Inferior parietal cortex (tissue), 1 donor: ENCODE data around the gene TM4SF20.

Experiments
- DNase-seq: peaks from one replicate; pipeline ENCODE4 v3.0.0-alpha.2; 2016; ENCODE audit errors: extremely low spot score

The TM4SF20 gene

GRCh38 chr2:227379095-227379494 is at the start of gene TM4SF20:
TM4SF20 (minus strand) TSS chr2:227379306; CDS start chr2:227379268, 38 bp downstream.
- no peak for DNase-seq

GRCh38 chr2:227428731-227429285 is 49.7 kb upstream of the TM4SF20 start:
- no peak for DNase-seq

GRCh38 chr2:227423656-227424499 is 44.8 kb upstream of the TM4SF20 start:
- no peak for DNase-seq

GRCh38 chr2:227420087-227421052 is 41.3 kb upstream of the TM4SF20 start:
- no peak for DNase-seq

- peak; percentile 32 for DNase-seq
Observed at GRCh38 chr2:227416701-227417100, 37.6 kb upstream of the TM4SF20 start.

- DNase-seq, result peak; percentile 39
Observed at GRCh38 chr2:227415538-227416424, 36.7 kb upstream of the TM4SF20 start.

GRCh38 chr2:227414846-227415245 is 35.7 kb upstream of the TM4SF20 start:
- DNase-seq, result no peak

- no peak for DNase-seq
Observed at GRCh38 chr2:227413371-227413770, 34.3 kb upstream of the TM4SF20 start.

- no peak for DNase-seq
Observed at GRCh38 chr2:227412877-227413276, 33.8 kb upstream of the TM4SF20 start.

- DNase-seq, result no peak
Observed at GRCh38 chr2:227411990-227412350, 32.9 kb upstream of the TM4SF20 start.

GRCh38 chr2:227411320-227411989 is 32.3 kb upstream of the TM4SF20 start:
- no peak for DNase-seq

- DNase-seq, result no peak
Observed at GRCh38 chr2:227410191-227410590, 31.1 kb upstream of the TM4SF20 start.

GRCh38 chr2:227407591-227408151 is 28.6 kb upstream of the TM4SF20 start:
- no peak for DNase-seq

GRCh38 chr2:227406177-227407031 is 27.3 kb upstream of the TM4SF20 start:
- DNase-seq, result peak; percentile 88

- no peak for DNase-seq
Observed at GRCh38 chr2:227404585-227405271, 25.6 kb upstream of the TM4SF20 start.

- DNase-seq, result no peak
Observed at GRCh38 chr2:227402959-227403358, 23.9 kb upstream of the TM4SF20 start.

- DNase-seq, result no peak
Observed at GRCh38 chr2:227402321-227402720, 23.2 kb upstream of the TM4SF20 start.

- DNase-seq, result no peak
Observed at GRCh38 chr2:227401550-227401949, 22.4 kb upstream of the TM4SF20 start.
